ENCODE data around the gene PLSCR5.

GRCh38 chr3:146577662-146578061 is 27.5 kb downstream of the PLSCR5 start:
- TF ChIP-seq CTCF (conservative IDR thresholded peaks at IDR 0.05; ENCODE audit: low read depth in 2 of 2) (peak; percentile 64 to 74), POLR2AphosphoS5 (IDR thresholded peaks at IDR 0.05; ENCODE audit: low read depth) (no peak), EZH2 (IDR thresholded peaks at IDR 0.05; ENCODE audit: low read depth, unreplicated experiment) (no peak), EZH2phosphoT487 (IDR thresholded peaks at IDR 0.05; ENCODE audit: unreplicated experiment) (no peak), JUNB (IDR thresholded peaks at IDR 0.05; ENCODE audit: unreplicated experiment) (no peak), ETS1 (IDR thresholded peaks at IDR 0.05) (no peak), NANOG (IDR thresholded peaks at IDR 0.05; ENCODE audit: borderline replicate concordance) (no peak), ZNF114 (CRISPR knock-in tag; IDR thresholded peaks at IDR 0.05) (no peak), REST (IDR thresholded peaks at IDR 0.05; ENCODE audit: unreplicated experiment) (no peak), STAT1 (IDR thresholded peaks at IDR 0.05; ENCODE audit: unreplicated experiment) (no peak), ZNF331 (CRISPR knock-in tag; IDR thresholded peaks at IDR 0.05; ENCODE audit: low read depth) (no peak), CREB1 (CRISPR knock-in tag; IDR thresholded peaks at IDR 0.05; ENCODE audit: low read depth) (no peak), ZNF462 (CRISPR knock-in tag; IDR thresholded peaks at IDR 0.05) (no peak)

Data from GM23338 (cell line).